ENCODE measurements around the gene ARFRP1. TPM values are rescaled to one million over a fixed set of nuclear protein-coding genes. Genes with fewer than 3 reads are reported as not detected.
A peak's percentile ranks its signal among the peaks of the same experiment; 100 is the strongest.

Gene ARFRP1
- total and polyA plus RNA-seq, 2 of the 13 experiments (the other 11 are each of a cell fraction or from before 2014, with no cell fraction given): 32.0 to 51.1 TPM

- TF ChIP-seq ZHX2 (IDR thresholded peaks at IDR 0.05; ENCODE audit: low read depth) (peak; percentile 86), ZHX2 (CRISPR knock-in tag; IDR thresholded peaks at IDR 0.05; ENCODE audit: borderline replicate concordance) (peak; percentile 97), MED8 (CRISPR knock-in tag; IDR thresholded peaks at IDR 0.05; ENCODE audit: insufficient replicate concordance) (peak; percentile 82), ZNF281 (CRISPR knock-in tag; IDR thresholded peaks at IDR 0.05; ENCODE audit: borderline replicate concordance) (peak; percentile 81), ZNF691 (CRISPR knock-in tag; IDR thresholded peaks at IDR 0.05; ENCODE audit: borderline replicate concordance, low read depth) (peak; percentile 89), ZNF329 (CRISPR knock-in tag; IDR thresholded peaks at IDR 0.05; ENCODE audit: low read depth) (peak; percentile 64; the same call in 1 of the 2 replicates), POLR2AphosphoS5 (IDR thresholded peaks at IDR 0.05; ENCODE audit: low read depth, low read length) (peak; percentile 69), MLLT10 (CRISPR knock-in tag; IDR thresholded peaks at IDR 0.05) (no peak), TRIM24 (CRISPR knock-in tag; IDR thresholded peaks at IDR 0.05) (no peak), KLF16 (CRISPR knock-in tag; IDR thresholded peaks at IDR 0.05) (peak; percentile 97; a peak in 3 of 4 replicates), ZNF136 (CRISPR knock-in tag; IDR thresholded peaks at IDR 0.05; ENCODE audit: low read depth) (peak; percentile 81; the same call in 1 of the 2 replicates), CENPBD1 (CRISPR knock-in tag; IDR thresholded peaks at IDR 0.05; ENCODE audit: borderline replicate concordance, low read depth) (no peak; the same call in 1 of the 2 replicates), ZNF619 (CRISPR knock-in tag; IDR thresholded peaks at IDR 0.05) (peak; percentile 98; the same call in 1 of the 2 replicates), RNF219 (CRISPR knock-in tag; IDR thresholded peaks at IDR 0.05) (no peak), SMAD3 (CRISPR knock-in tag; IDR thresholded peaks at IDR 0.05) (no peak; the same call in 1 of the 2 replicates), MIER2 (CRISPR knock-in tag; IDR thresholded peaks at IDR 0.05) (peak; percentile 32; the same call in 1 of the 2 replicates)
Measured at GRCh38 chr20:63707558-63708300, at the start of gene ARFRP1, which contains the start of gene ZGPAT (continued).
